MM.1S (cell line): Measurements from ENCODE around the gene EEF2.
A peak's percentile ranks its signal among the peaks of the same experiment; 100 is the strongest.

Experiments
- DNase-seq: peaks from one replicate; pipeline ENCODE4 v3.0.0-alpha.2; 2015
- H2AFZ ChIP-seq: fragments of 300-600 bp; sonication (generic); 2 replicates; pipeline ENCODE4 v1.6.0; 2016; ENCODE audit warnings: antibody characterized with exemption, low read length
- H3F3A ChIP-seq: fragments of 300-600 bp; sonication (generic); 2 replicates; pipeline ENCODE4 v1.6.1; 2016; ENCODE audit warnings: mild to moderate bottlenecking, antibody characterized with exemption, low read length, moderate library complexity, mixed read lengths; ENCODE audit not compliant: insufficient read depth
- H3K27ac ChIP-seq: fragments of 300-600 bp; sonication (generic); 2 replicates; pipeline ENCODE4 v1.5.1; 2016; ENCODE audit warnings: mild to moderate bottlenecking, low read length
- H3K27me3 ChIP-seq: fragments of 300-600 bp; sonication (generic); replicated peaks from 2 replicates; pipeline ENCODE4 v1.6.0; 2016; ENCODE audit warnings: low read length; ENCODE audit not compliant: insufficient read depth
- H3K36me3 ChIP-seq: fragments of 300-600 bp; sonication (generic); replicated peaks from 2 replicates; pipeline ENCODE4 v1.6.1; 2016; ENCODE audit warnings: mild to moderate bottlenecking, low read length, mixed read lengths; ENCODE audit not compliant: insufficient read depth
- H3K4me1 ChIP-seq: fragments of 300-600 bp; sonication (generic); 2 replicates; pipeline ENCODE4 v1.6.1; 2016; ENCODE audit warnings: low read length, mixed read lengths
- H3K4me2 ChIP-seq: fragments of 300-600 bp; sonication (generic); 2 replicates; pipeline ENCODE4 v1.6.0; 2016; ENCODE audit warnings: low read depth, low read length
- H3K4me3 ChIP-seq: fragments of 300-600 bp; sonication (generic); 2 replicates; pipeline ENCODE4 v1.5.1; 2016; ENCODE audit warnings: low read length, mixed read lengths
- H3K79me2 ChIP-seq: fragments of 300-600 bp; sonication (generic); 2 replicates; pipeline ENCODE4 v1.6.1; 2016; ENCODE audit warnings: mixed run types, low read length, mixed read lengths
- H3K9ac ChIP-seq: fragments of 300-600 bp; sonication (generic); 2 replicates; pipeline ENCODE4 v1.6.1; 2016; ENCODE audit warnings: low read length, mixed read lengths
- H3K9me2 ChIP-seq: fragments of 300-600 bp; sonication (generic); replicated peaks from 2 replicates; pipeline ENCODE4 v1.6.1; 2016; ENCODE audit warnings: mild to moderate bottlenecking, low read length, mixed read lengths; ENCODE audit not compliant: insufficient read depth
- H3K9me3 ChIP-seq: fragments of 300-600 bp; sonication (generic); replicated peaks from 2 replicates; pipeline ENCODE4 v1.6.1; 2016; ENCODE audit warnings: mild to moderate bottlenecking, low read length, mixed read lengths; ENCODE audit not compliant: insufficient read depth
- H4K20me1 ChIP-seq: fragments of 300-600 bp; sonication (generic); 2 replicates; pipeline ENCODE4 v1.6.1; 2016; ENCODE audit warnings: mild to moderate bottlenecking, low read length, moderate library complexity, mixed read lengths; ENCODE audit not compliant: insufficient read depth
- EZH2 ChIP-seq: fragments of 300-600 bp; sonication (generic); optimal IDR thresholded peaks from 2 replicates; pipeline ENCODE3; 2017; ENCODE audit warnings: low read depth, mild to moderate bottlenecking, antibody characterized with exemption, low read length, mixed read lengths
- EZH2phosphoT487 ChIP-seq: fragments of 300-600 bp; sonication (generic); IDR thresholded peaks from 2 replicates; pipeline ENCODE4 v1.6.1; 2018; ENCODE audit warnings: antibody characterized with exemption, low read length
- TF ChIP-seq, protein P1 (sequence below): fragments of 300-600 bp; sonication (generic); IDR thresholded peaks from 2 replicates; pipeline ENCODE4 v1.5.1; 2016; ENCODE audit warnings: antibody characterized with exemption, low read length, mixed read lengths

Gene EEF2

DNA sequence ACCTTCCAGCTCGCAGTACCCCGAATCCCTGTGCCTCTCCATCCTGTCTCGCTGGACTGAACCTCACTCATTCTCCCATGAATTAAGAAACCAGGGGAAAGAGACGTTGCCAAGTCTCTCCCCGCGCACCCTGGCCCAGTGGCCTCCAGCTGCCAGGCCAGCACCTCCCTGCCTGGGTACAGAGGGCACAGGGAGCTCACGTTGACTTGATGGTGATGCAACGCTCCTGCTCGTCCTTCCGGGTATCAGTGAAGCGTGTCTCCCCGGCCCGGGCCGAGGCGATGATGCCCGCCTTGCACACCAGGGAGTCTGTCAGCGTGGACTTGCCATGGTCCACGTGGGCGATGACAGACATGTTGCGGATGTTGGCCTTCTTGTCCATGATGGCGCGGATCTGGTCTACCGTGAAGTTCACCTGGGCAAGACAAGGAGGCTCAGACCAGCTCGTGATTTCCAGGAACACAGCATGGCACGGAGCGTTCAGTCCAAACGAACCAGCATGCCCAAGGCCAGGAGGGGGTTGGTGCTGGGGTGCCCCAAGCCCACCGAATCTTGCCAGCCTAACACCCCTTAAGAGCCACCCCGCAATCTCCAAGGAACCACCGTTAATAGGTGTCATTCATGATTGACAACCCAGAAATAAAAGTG is 1.2 kb downstream of the EEF2 start:
- H3K9ac ChIP-seq: peak overlapping the region; percentile 85
- no peaks in the 10 kb centered on the region for H3K9me3 ChIP-seq
- no peak overlapping the region for H2AFZ ChIP-seq
- peak overlapping the region; percentile 59; the same call in 1 of the 2 replicates for H3K27ac ChIP-seq
- H3K79me2 ChIP-seq: peaks cover 63% of the 10 kb centered on the region
- H3K36me3 ChIP-seq: peaks cover 56% of the 10 kb centered on the region
- H3K4me2 ChIP-seq: peak overlapping the region; percentile 76
- TF ChIP-seq EZH2 (no peak), EZH2phosphoT487 (no peak)
- TF ChIP-seq, protein P1, sequence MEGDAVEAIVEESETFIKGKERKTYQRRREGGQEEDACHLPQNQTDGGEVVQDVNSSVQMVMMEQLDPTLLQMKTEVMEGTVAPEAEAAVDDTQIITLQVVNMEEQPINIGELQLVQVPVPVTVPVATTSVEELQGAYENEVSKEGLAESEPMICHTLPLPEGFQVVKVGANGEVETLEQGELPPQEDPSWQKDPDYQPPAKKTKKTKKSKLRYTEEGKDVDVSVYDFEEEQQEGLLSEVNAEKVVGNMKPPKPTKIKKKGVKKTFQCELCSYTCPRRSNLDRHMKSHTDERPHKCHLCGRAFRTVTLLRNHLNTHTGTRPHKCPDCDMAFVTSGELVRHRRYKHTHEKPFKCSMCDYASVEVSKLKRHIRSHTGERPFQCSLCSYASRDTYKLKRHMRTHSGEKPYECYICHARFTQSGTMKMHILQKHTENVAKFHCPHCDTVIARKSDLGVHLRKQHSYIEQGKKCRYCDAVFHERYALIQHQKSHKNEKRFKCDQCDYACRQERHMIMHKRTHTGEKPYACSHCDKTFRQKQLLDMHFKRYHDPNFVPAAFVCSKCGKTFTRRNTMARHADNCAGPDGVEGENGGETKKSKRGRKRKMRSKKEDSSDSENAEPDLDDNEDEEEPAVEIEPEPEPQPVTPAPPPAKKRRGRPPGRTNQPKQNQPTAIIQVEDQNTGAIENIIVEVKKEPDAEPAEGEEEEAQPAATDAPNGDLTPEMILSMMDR: no peak
- H3K27me3 ChIP-seq: no peaks in the 10 kb centered on the region
- peak overlapping the region; percentile 88 for H3K4me3 ChIP-seq
- no peaks in the 10 kb centered on the region for H3K9me2 ChIP-seq
- H3K4me1 ChIP-seq: peaks cover 13% of the 10 kb centered on the region
- peak; percentile 38 for DNase-seq
- peaks cover 57% of the 10 kb centered on the region for H4K20me1 ChIP-seq
- peaks cover 83% of the 10 kb centered on the region for H3F3A ChIP-seq

DNA sequence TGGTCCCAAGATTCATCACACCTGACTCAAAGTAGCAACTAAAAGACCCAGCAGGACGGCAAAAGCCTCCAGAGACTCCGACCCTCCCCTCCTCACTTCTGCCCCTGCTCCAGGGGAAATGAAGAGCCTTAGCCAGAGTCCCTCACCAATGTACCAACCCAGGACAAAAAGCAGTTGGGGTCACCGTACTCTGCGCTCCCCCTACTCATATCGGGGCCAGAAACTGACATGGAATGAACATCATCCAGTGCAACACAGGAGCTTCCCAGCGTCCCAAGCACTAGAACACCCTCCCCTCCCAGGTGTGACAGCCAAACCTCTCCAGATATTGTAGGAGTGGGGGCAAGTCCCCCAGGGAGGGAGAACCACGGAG is 1.7 kb downstream of the EEF2 start:
- Histone ChIP-seq H3K9ac (peak overlapping the region; percentile 85; the same call in 1 of the 2 replicates), H4K20me1 (peaks cover 60% of the 10 kb centered on the region), H3K4me1 (peaks cover 13% of the 10 kb centered on the region)

DNA sequence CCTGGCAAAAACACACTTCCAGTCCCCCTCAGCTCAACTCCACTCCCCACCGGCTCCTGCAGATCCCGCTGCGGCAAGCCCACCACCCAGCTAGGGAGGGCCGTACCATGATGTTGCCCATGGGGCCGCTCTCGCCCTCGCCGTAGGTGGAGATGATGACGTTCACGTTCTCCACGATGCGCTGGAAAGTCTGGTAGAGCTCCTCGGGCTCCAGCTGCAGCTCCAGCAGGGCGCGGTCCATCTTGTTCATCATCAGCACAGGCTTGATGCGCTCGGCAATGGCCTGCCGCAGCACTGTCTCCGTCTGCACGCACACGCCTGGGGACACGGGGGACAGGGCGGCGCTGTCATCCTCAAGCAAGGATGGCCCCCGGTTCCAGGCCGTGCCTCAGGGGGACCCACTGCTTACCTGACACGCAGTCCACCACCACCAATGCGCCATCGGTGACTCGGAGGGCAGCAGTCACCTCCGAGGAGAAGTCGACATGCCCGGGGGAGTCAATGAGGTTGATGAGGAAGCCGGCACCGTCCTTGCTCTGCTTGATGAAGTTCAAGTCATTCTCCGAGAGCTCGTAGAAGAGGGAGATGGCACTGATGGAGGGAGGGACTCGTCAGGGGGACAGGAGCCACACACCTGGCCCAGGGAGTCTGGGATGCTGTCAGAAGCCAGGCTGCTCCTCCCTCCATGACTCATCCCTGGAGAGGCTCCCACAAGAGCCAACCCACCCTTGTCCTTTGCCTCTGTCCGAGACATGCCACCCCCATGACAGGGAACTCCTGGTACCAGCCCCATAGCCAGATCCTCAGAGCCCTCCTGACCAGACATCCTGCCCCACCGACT is 2.3 kb downstream of the EEF2 start:
- H3K27ac ChIP-seq: no peak overlapping the region
- peaks cover 72% of the 10 kb centered on the region for H3K79me2 ChIP-seq
- H3K9me2 ChIP-seq: no peaks in the 10 kb centered on the region
- no peak overlapping the region for H3K9ac ChIP-seq
- H3K9me3 ChIP-seq: no peaks in the 10 kb centered on the region
- H3K4me2 ChIP-seq: peak overlapping the region; percentile 76
- H3K4me1 ChIP-seq: peaks cover 8% of the 10 kb centered on the region
- H3K4me3 ChIP-seq: no peak overlapping the region
- DNase-seq: no peak
- H4K20me1 ChIP-seq: peaks cover 65% of the 10 kb centered on the region
- peaks cover 64% of the 10 kb centered on the region for H3K36me3 ChIP-seq
- no peaks in the 10 kb centered on the region for H3K27me3 ChIP-seq
- no peak overlapping the region for H2AFZ ChIP-seq
- peaks cover 84% of the 10 kb centered on the region for H3F3A ChIP-seq
- TF ChIP-seq EZH2phosphoT487 (no peak), EZH2 (no peak)
- TF ChIP-seq, protein P1: no peak

More for the DNA sequence above, 1.7 kb downstream of the EEF2 start:
- peak overlapping the region; percentile 76 for H3K4me2 ChIP-seq
- H2AFZ ChIP-seq: no peak overlapping the region
- H3K4me3 ChIP-seq: peak overlapping the region; percentile 88
- TF ChIP-seq EZH2 (no peak), EZH2phosphoT487 (no peak)
- TF ChIP-seq, protein P1: no peak
- no peaks in the 10 kb centered on the region for H3K27me3 ChIP-seq
- H3K79me2 ChIP-seq: peaks cover 66% of the 10 kb centered on the region
- H3K36me3 ChIP-seq: peaks cover 59% of the 10 kb centered on the region
- no peaks in the 10 kb centered on the region for H3K9me3 ChIP-seq
- peaks cover 85% of the 10 kb centered on the region for H3F3A ChIP-seq
- no peak overlapping the region; the same call in 1 of the 2 replicates for H3K27ac ChIP-seq
- no peaks in the 10 kb centered on the region for H3K9me2 ChIP-seq
- no peak for DNase-seq
